Measurements from ENCODE around the gene FIS1. TPM values are rescaled to one million over a fixed set of nuclear protein-coding genes. Genes with fewer than 3 reads are reported as not detected.
A peak's percentile ranks its signal among the peaks of the same experiment; 100 is the strongest.
"Not testable (repeated sequence)": the region's sequence is repeated elsewhere in the genome, so short reads cannot be mapped to it uniquely, and the experiment has no call there.

The FIS1 gene
- total RNA-seq = 143 TPM

DNA sequence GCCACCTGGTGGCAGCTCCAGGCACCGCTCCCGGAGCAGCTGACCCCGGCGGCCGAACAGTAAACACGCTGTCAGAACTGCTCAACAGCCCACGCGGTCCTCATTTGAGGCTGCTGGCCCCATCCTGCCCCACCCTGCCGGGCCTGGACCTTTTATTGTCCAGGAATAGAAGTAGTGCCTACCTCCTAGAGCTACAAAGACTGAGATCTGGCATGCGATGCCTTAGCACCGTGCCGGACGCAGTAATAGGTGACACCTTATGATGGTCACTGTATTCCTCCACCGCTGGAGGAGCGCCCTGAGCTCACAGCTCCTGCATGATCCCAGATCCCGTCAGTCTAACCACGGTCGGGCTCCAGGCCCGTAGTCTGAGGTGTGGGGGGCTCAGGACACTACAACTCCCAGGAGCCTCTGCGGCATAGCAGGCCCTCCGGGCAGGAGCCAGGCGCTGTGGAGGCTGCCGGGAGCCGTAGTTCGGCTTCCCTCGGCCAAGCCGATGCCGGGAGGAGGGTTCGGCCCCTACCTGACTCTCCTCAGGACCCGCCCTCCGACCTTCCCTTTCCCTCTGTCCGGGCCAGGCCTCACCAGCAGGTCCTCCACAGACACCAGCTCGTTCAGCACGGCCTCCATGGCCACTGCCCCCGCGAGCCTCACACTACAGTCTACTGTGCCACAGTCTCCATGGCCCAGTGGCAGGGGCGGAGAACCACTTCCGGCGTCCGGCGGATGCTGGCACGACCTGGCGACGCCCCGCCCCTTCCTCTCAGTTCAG lies at the start of gene FIS1:
Gene FIS1, minus strand, starts transcription at position 707 of the 772 bp plus-strand sequence. Its CDS starts 77 bp downstream, at position 630.
- peak; percentile 94 for ATAC-seq

DNA sequence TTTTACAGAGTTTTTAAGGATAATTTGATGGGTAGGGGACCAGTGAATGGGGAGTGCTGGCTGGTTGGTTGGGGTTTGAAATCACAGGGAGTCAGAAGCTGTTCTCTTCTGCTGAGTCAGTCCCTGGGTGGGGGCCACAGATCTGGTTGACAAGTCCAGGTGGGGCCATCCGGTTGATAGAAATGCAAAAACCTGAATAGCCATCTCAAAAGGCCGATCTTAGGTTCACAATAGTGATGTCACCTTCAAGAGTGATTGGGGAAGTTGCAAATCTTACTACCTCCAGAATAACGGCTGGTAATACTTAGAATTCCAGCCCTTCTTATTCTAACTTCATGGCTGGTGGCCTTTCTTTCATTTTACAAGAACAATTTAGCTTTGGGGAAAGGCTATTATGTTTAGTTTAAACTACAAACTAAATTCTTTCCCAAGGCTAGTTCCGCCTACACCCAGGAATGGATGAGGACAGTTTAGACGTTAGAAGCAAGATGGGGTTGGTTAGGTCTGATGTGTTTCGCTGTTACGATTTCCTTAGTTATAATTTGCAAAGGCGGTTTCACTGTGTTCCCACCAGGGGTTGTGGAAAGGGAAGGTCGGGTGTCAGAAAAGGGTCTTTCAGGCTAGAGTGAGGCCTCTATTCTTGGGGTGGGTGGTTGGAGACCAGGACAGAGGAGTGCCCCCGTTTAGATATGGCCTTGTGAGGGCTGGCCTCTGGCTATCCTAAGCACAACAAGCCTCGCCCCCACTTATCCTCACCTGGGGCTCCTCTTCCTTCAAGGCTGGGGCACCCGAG lies 49.4 kb upstream of the FIS1 start:
- ATAC-seq = no peak

DNA sequence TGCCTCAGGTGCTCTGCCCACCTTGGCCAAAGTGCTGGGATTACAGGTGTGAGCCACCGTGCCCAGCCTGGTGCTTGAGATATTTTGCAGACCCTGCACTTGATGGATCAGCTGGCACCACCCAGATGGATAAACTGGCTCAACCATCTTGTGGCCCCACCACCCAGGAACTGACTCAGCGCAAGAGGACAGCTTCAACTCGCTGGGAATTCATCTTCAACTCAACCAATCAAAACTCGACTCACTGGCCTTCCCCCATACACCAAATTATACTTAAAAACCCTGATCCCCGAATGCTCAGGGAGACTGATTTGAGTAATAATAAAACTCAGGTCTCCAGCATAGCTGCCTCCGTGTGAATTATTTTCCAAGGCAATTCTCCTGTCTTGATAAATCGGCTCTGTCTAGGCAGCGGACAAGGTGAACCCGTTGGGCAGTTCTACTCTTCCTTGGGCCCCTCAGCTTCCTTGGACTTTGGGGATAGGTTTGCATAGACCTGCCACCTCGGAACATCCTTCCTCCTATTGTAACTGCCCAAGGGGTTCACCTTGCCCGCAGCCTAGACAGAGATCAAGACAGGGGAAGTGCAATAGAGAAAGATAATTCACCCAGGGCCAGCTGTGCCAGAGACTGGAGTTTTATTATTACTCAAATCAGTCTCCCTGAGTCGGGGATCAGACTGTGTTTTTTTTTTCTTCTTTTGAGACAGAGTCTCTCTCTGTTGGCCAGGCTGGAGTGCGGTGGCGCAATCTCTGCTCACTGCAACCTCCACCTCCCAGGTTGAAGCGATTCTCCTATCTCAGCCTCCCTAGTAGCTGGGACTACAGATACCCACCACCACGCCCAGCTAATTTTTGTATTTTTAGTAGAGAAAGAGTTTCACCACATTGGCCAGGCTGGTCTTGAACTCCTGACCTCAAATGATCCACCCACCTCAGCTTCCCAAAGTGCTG lies 48.5 kb upstream of the FIS1 start:
- ATAC-seq = not testable (repeated sequence)

DNA sequence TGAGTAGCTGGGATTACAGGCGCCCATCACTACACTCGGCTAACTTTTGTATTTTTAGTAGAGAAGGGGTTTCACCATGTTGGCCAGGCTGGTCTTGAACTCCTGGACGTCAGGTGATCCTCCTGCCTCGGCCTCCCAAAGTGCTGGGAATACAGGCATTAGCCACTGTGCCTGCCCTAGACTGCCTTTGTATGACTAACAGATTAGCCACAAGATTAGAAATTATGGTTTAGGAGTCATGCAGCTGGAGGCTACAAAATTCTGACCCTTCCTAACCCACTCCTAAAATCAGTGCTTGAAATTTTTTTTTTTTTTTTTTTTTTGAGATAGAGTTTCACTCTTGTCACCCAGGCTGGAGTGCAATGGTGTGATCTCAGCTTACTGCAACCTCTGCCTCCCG lies 47.7 kb upstream of the FIS1 start:
- not testable (repeated sequence) for ATAC-seq

DNA sequence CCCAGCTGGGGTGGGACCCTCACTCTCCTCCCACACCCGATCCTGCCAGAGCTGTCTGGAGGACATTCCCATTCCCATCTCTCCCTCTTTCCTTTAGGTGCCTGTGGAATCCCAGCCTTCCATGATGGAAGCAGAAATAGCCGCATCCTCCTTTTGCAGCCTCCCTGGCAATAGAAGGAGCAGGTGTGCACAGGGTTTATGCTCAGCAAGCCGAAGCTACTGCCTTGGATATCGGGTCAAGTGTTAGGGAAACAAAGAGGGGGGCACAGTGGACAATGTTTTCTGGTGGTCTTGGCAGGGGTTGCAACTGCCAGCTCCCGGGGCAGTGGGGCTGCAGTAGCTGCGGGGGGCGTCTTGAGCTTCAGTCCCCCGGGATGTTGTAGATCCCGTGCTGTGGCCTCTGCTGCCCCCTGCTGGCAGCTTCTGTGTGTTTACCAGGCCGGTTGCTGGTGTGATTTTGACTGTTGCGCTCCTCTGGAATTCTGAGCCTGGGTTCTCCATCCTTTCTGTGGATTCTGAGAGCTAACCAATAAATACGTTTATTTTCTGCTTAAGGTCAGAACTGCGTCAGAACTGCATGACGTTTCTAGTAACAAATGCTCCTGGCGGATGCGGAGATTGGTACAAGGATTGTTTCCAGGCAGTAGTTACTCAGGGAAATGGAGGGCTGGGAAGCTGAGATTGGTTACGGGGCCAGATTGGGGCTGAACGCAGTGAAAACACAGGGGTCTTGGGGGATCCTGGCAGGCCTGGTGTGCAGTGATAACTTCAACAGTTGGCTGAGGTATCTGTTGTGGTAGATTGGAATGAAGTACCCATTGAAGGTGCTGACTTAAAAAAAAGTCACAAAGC lies 45.5 kb upstream of the FIS1 start:
- ATAC-seq = peak; percentile 48

DNA sequence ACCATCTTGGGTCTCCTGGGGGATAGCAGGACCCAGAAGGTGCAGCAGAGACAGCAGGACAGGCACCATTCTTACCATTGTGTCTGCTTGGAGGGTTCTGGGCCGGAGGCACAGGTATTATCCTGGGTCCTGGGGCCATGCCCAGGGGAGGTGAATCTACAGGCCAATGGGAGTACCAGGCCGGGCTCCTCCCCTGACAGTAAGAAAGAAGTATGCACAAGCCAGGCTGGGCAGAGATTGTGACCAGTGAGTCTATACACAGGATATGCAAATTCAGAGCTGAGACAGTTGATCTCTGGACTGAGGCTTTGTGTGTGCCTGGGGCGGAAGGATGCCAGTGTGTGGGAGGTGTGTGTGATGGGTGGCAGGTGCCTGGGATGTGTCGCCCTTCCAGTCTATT lies 44.8 kb upstream of the FIS1 start:
- ATAC-seq = peak; percentile 40

DNA sequence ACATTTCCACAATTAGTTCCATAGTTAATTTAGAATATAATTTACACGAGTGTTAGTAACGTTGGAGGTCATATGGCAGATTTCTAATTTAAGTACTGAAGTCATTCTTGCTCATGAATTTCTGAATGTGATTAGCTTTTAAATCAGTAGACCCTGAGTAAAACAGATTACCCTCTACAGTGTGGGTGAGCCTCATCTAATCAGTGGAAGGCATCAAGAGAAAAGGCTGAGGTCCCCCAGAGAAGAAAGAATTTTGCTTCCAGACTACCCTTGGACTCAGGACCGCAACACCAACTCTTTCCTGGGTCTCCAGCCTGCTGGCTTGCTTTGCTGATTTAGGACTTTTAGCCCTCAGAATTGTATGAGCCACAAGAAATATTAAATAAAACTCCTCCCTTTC lies 43.6 kb upstream of the FIS1 start:
- no peak for ATAC-seq

DNA sequence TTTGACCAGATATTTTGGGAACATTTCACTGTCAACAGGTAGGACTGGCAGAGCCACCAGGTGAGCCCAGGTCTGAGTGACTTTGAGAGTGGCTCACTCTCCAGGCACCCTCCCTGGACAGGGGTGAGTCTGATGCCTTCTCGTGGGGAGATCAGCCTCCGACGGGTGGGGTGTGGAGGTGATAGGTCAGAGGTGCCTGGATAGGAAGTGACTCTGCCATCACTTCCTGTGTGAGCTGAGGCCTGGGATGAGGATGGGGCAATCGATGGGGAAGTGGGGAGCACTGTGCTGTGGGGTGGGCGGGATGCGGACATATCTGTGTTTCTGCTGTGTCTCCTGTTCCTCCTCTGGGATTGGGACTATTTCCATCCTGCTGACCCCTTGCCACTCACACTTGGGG lies 42.2 kb upstream of the FIS1 start:
- no peak for ATAC-seq

DNA sequence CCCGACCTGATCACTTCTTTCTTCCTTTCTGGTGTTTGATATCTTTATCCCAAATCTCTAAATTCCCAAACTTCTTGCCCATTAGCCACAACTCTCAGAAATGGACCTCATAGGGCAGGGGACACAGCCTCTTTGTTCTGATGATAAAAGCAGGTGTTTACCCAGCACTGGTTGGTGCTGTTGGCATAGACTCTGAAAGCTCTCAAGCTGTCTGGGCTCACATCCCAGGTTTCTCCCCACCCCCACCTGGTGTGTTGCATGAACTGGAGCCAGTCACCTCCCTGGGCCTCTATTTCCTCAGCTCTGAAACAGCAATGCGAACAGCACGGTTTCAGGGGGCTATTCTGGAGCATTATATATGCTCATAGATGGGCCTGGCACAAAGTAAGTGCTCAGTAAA lies 41.0 kb upstream of the FIS1 start:
- not testable (repeated sequence) for ATAC-seq

DNA sequence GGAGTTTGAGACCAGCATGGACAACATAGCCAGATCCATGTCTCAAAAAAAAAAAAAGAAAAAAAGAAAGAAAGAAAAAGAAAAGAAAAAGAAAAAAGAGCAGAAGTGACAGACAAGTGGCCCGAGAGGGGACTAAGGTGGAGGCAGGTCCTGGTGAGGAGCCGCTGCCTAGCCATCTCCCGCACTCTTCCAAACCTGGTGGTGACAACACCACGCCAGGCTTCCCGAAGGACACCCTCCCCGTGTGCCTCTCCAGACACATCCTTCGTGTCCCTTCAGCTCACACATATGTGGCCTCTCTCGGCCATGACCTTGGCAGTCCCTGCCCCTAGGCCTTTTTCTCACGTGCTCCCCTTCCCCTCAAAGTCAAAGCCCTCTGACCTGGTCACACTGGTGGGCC lies 40.3 kb upstream of the FIS1 start:
- no peak for ATAC-seq

DNA sequence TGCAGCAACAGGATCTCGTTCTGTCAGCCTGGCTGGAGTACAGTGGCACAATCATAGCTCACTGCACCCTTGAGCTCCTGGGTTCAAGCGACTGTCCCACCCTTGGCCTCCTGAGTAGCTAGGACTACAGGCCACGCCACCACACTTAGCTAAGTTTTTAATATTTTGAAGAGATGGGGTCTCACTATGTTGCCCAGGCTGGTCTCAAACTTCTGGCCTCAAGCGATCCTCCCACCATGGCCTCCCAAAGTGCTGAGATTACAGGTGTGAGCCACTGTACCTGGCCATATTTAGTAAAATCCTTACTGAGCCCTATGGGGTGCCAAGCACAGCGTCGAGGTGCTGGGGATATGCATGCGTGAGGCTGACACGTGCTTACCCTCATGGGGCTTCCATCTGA lies 36.0 kb upstream of the FIS1 start:
- ATAC-seq = not testable (repeated sequence)

DNA sequence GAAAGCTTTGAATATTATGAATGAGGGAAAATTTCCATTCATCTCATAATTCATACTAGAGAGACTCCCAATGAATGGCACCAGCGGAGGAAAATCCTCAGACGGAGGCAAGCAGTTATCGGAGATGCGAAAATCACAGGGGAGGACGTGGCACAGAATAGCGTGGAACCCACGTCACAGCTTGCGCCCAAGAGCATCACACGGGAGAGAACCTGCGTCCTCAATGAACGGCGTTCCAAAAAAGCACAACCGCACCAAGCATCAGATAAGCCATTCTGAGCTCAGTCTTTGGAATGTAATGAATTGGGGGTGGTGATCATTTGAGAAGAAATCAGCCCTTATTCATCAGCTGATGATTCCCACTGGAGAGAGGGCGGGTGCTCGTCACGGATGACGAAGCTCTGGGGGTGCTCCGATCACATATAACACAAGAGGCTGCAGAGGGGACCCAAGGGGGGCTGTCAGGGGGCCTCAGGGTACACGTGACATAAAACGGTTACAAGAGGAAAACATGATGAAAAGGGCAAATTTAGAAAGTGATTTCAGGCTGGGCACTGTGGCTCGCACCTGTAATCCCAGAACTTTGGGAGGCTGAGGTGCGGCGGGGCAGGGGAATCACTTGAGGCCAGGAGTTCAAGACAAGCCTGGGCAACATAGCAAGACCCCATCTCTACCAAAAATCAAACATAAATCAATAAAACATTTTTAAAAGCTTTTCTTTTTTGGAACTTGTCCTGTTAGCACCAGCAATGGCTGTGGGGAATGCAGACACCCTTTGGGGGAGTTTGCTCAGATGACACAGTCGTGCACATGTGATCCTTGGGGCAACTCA lies 33.8 kb upstream of the FIS1 start:
- no peak for ATAC-seq

DNA sequence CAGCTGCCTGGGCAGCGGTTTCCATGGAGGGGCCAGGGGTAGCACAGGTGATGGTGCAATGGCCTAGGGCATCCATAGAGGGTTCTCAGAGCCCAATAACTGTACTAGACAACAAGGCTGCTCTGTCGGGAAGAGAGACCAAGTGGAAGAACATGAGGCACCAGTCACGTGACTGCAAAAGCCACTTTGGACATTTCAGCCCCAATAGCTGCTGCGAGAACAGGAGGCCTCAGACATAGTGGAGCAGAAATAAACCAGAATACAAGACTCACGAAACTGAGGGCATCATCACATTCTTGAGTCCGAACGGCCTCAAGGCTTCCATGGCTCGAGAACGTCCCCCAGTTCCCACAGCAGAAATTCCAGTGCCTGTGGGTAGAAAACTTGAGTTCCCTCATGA lies 32.3 kb upstream of the FIS1 start:
- no peak for ATAC-seq

DNA sequence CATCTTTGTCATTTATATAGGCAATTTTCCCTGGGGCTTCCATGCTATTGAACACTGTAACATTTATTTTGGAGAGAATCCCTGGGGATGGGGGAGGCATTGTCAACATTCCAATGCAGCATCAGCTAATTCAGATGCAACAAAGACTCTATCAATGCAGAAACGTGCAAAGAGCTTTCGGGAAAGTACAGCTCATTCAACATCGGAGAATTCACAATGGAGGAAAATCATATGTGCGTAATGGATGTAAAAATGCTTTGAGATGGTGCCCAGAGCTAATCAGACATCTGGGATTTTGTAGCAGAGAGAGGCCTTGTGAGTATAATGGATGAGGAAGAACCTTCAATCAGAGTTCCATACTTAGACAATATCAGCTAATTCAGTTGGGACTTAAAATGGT lies 28.3 kb upstream of the FIS1 start:
- no peak for ATAC-seq

DNA sequence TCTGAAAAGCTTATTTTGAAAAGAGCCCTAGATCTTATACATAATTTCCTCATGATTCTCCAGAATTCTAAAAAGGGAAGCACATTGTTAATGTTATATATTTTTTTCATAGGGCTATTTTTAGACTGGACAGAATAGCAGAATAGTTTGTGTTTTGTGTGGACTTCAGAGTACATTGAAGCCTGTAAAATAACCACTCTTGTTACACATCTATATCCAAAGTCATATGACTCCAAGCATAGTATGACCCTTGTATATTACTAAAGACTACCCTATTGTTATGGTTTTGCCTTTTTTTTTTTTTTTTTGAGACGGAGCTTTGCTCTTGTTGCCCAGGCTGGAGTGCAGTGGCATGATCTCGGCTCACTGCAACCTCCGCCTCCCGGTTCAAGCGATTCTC lies 26.1 kb upstream of the FIS1 start:
- no peak for ATAC-seq

DNA sequence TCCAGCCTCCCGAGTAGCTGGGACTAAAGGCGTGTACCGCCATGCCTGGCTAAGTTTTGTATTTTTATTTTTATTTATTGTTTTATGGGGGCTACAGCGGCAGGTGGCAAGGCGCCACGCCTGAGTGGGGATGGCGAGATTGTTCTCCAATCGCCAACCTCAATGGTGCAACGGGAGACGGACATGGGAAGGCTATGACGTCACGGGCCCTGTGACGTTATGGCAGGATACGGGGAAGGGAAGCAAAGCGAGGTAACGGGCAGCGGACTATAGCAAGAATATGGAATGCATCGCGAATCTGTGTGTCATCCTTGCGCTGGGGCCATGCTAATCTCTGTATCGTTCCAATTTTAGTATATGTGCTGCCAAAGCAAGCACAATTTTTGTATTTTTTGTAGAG lies 24.8 kb upstream of the FIS1 start:
- ATAC-seq = no peak

DNA sequence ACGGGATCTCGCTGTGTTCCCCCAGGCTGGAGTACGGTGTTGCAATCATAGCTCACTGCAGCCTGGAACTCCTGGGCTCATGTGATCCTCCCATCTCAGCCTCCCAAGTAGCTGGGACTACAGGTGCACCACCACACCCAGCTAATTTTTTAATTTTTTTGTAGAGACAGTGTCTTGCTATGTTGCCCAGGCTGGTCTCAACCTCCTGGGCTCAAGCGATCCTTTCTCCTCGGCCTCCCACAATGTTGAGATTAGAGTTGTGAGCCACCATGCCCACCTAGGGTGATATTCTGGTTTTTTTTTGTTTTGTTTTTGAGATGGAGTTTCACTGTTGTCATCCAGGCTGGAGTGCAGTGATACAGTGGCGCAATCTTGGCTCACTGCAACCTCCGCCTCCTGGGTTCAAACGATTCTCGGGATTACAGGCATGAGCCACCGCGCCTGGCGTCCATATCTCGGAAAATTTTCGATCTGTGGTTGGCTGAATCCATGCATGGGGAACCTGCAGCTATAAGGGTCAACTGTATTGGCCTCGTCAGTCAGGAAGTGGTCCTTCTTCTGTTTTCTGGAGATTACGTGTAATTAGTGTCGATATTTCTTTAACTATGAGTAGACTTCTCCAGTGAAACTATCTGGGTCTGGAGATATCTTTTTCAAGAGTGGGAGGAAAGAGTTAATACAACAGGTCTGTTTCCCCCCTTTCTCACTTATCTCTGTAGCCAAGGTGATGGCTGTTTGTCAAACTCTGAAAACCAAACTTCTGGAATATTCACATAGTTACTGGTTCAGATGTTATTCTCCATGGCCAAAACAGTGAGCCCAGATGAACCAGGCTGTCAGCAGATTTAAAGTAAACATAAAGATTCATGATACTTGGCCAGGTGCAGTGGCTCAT lies 21.0 kb upstream of the FIS1 start:
- no peak for ATAC-seq

DNA sequence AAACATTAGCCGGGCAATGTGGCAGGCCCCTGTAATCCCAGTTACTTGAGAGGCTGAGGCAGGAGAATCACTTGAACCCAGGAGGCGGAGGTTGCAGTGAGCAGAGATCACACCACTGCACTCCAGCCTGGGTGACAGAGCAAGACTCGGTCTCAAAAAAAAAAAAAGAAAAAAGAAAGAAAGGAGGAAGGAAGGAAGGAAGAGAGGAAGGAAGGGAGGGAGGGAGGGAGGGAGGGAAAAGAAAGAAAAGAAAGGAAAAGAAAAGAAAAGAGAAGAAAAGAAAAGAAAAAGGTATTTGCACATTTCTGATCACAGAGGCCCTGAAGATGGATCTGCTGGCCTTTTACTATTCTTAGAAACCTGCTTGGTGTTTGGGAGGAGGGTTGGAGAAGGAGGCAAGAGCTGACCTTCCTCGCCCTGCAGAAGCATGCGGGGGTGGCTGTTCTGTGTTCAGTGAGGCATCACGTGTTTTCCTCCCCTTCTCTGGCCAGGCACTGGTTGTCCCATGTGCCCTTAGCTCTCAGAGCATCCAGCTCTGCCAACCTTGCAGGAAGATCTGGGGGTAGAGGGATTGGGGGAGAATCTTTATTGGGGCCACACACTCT lies 19.3 kb upstream of the FIS1 start:
- ATAC-seq = not testable (repeated sequence)

DNA sequence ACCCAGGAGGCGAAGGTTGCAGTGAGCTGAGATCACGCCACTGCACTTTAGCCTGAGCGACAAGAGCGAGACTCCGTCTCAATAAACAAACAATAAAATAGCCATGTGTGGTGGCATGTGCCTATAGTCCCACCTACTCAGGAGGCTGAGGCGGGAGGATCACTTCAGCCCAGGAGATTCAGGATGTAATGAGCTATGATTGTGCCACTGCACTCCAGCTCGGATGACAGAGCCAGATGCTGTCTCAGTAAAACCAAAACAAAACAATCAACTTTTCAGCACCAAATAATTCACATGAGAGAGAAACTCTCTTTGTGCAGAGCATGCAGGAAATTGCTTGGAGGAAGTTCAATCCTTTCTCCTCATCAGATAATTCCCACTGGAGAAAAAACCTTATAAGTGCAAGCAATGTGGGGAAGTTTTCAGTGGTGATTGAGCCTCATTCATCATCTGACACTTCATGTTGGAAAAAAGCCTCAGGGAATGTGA lies 13.4 kb upstream of the FIS1 start:
- ATAC-seq = no peak

All from esophagus mucosa (tissue), 1 donor.